GM12878 (cell line): Measurements from ENCODE around the gene SSR1. TPM values are rescaled to one million over a fixed set of nuclear protein-coding genes. Genes with fewer than 3 reads are reported as not detected.

Source experiments
- ATAC-seq: fragments of 200-7000 bp; cut with Tn5 transposase; 3 replicates; pipeline ENCODE4 v1.9.1; 2020; ENCODE audit warnings: mild to moderate bottlenecking, moderate library complexity
- BruUV-seq: library from RNA; stranded (reverse); fragments of 400-500 nt; replicated peaks from 2 replicates; lab custom pipeline; 2021; lab: Mats Ljungman, UMichigan
- CTCF ChIA-PET: fragments of 300-600 bp; sonication (Branson Sonifier 250); formaldehyde crosslinking; extraction: SDS; loops from one replicate; lab custom pipeline; 2021; ENCODE audit warnings: inconsistent platforms; lab: Yijun Ruan, JAX
- POLR2A ChIA-PET: fragments of 350-600 bp; formaldehyde crosslinking; extraction: SDS; loops from one replicate; lab custom pipeline; 2021; ENCODE audit warnings: inconsistent platforms; lab: Charles Lee
- RAD21 ChIA-PET: fragments of 300-600 bp; sonication (Branson Sonifier 250); formaldehyde crosslinking; loops from one replicate; lab custom pipeline; 2023; ENCODE audit warnings: antibody characterized with exemption; ENCODE audit not compliant: unreplicated experiment; lab: Charles Lee
- SMC1A ChIA-PET: fragments of 300-600 bp; sonication (Branson Sonifier 250); formaldehyde crosslinking; loops from one replicate; lab custom pipeline; 2023; ENCODE audit not compliant: unreplicated experiment, uncharacterized antibody; lab: Charles Lee
- DNase-seq: peaks from one replicate; pipeline ENCODE4 v3.0.0-alpha.2; 2011; ENCODE audit warnings: low read depth, low spot score
- FAIRE-seq: peaks from 3 replicates; lab custom pipeline; 2011; peaks lifted over from hg19 to GRCh38; lab: Jason Lieb, UNC
- H2AFZ ChIP-seq: 2 replicates; pipeline ENCODE4 v1.6.0; 2011; ENCODE audit warnings: low read depth, low read length, control low read depth; ENCODE audit not compliant: control insufficient read depth
- H3K27ac ChIP-seq: 2 replicates; pipeline ENCODE4 v1.5.1; 2011; ENCODE audit warnings: control low read depth; ENCODE audit not compliant: control insufficient read depth, insufficient read depth
- H3K27me3 ChIP-seq, 2 experiments: replicated peaks in 1 of 2; 2 replicates each; pipeline versions ENCODE4 v1.6.0 to v1.6.1; 2011; ENCODE audit warnings: low read length in 1 of 2; ENCODE audit not compliant: control insufficient read depth in 2 of 2, insufficient read depth in 2 of 2
- H3K36me3 ChIP-seq, 2 experiments: 2 replicates each; pipeline ENCODE4 v1.5.1; 2011; ENCODE audit warnings: low read length in 1 of 2; ENCODE audit not compliant: control insufficient read depth in 2 of 2, insufficient read depth in 2 of 2
- H3K4me1 ChIP-seq: 2 replicates; pipeline ENCODE4 v1.6.1; 2011; ENCODE audit warnings: mild to moderate bottlenecking, low read length, moderate library complexity, mixed read lengths; ENCODE audit not compliant: control insufficient read depth, insufficient read depth
- H3K4me2 ChIP-seq: 2 replicates; pipeline ENCODE4 v1.6.0; 2011; ENCODE audit warnings: control low read depth; ENCODE audit not compliant: control insufficient read depth, insufficient read depth
- H3K4me3 ChIP-seq: fragments of 200-600 bp; sonication (generic); 2 replicates; pipeline ENCODE4 v1.5.1; 2016
- H3K79me2 ChIP-seq: 2 replicates; pipeline ENCODE4 v1.6.0; 2011; ENCODE audit warnings: low read length; ENCODE audit not compliant: control insufficient read depth, insufficient read depth
- H3K9ac ChIP-seq: 2 replicates; pipeline ENCODE4 v1.8.0; 2011; ENCODE audit warnings: low read length, control low read depth, mixed read lengths; ENCODE audit not compliant: control insufficient read depth, insufficient read depth
- H3K9me3 ChIP-seq: replicated peaks from 3 replicates; pipeline ENCODE4 v1.5.1; 2011; ENCODE audit warnings: mild to moderate bottlenecking, low read length; ENCODE audit not compliant: control insufficient read depth, insufficient read depth
- H4K20me1 ChIP-seq: 2 replicates; pipeline ENCODE4 v1.6.0; 2011; ENCODE audit not compliant: control insufficient read depth, insufficient read depth
- ATF3 ChIP-seq: IDR thresholded peaks from 2 replicates; pipeline ENCODE4 v1.6.1; 2011; ENCODE audit warnings: low read depth, mild to moderate bottlenecking, low read length, moderate library complexity, borderline replicate concordance; ENCODE audit errors: extremely low read depth
- BCLAF1 ChIP-seq: fragments of 450-650 bp; IDR thresholded peaks from 2 replicates; pipeline ENCODE4 v1.6.1; 2017; ENCODE audit warnings: antibody characterized with exemption, mild to moderate bottlenecking, moderate library complexity
- EP300 ChIP-seq, 2 experiments: fragments of 150-350 bp in 1 of 2; IDR thresholded peaks; 2 replicates each; pipeline ENCODE4 v1.6.1; 2011 to 2012; ENCODE audit warnings: low read depth in 2 of 2, low read length in 2 of 2, borderline replicate concordance in 1 of 2, improper control_type of control experiment in 1 of 2, inconsistent platforms in 1 of 2; ENCODE audit not compliant: control insufficient read depth in 1 of 2
- HDAC2 ChIP-seq: fragments of 200-600 bp; sonication (generic); IDR thresholded peaks from 2 replicates; pipeline ENCODE4 v1.6.1; 2017
- IKZF2 ChIP-seq, 2 experiments: fragments of 450-650 bp; IDR thresholded peaks; 2 replicates each; pipeline ENCODE4 v1.6.1; 2017; ENCODE audit warnings: mild to moderate bottlenecking in 2 of 2, moderate library complexity in 2 of 2
- KDM1A ChIP-seq: fragments of 200-600 bp; sonication (generic); IDR thresholded peaks from 2 replicates; pipeline ENCODE4 v1.6.1; 2016; ENCODE audit warnings: borderline replicate concordance
- MEF2A ChIP-seq: IDR thresholded peaks from 2 replicates; pipeline ENCODE4 v1.6.1; 2011; ENCODE audit warnings: low read depth, mild to moderate bottlenecking, low read length, moderate library complexity; ENCODE audit not compliant: insufficient read depth
- MYC ChIP-seq: IDR thresholded peaks from 2 replicates; pipeline ENCODE4 v1.6.1; 2011; ENCODE audit warnings: mild to moderate bottlenecking, low read length, moderate library complexity, inconsistent platforms; ENCODE audit not compliant: insufficient read depth, insufficient replicate concordance, insufficient read length, severe bottlenecking
- POU2F2 ChIP-seq: IDR thresholded peaks from 3 replicates; pipeline ENCODE4 v1.6.1; 2011; ENCODE audit warnings: low read depth, mild to moderate bottlenecking, low read length, borderline replicate concordance
- RB1 ChIP-seq: fragments of 450-650 bp; formaldehyde crosslinking; IDR thresholded peaks from 2 replicates; pipeline ENCODE4 v1.6.1; 2017; ENCODE audit warnings: mild to moderate bottlenecking, borderline replicate concordance
- RCOR1 ChIP-seq: conservative IDR thresholded peaks from 2 replicates; pipeline ENCODE4 v1.6.1; 2012; ENCODE audit warnings: low read depth, low read length, improper control_type of control experiment
- ZNF274 ChIP-seq: IDR thresholded peaks from one replicate; pipeline ENCODE4 v1.8.0; 2011; ENCODE audit not compliant: insufficient read length, insufficient read depth
- WGBS: methylation state at CpG from one replicate; pipeline ENCODE4 v1.1.6; 2016; ENCODE audit warnings: low lambda C conversion rate; ENCODE audit not compliant: insufficient replicate concordance, insufficient coverage; ENCODE audit errors: missing lambda C conversion rate; 5-methylcytosine and 5-hydroxymethylcytosine counted together
- in situ Hi-C: fragments of 300-500 bp; cut with MboI; formaldehyde crosslinking; loops from 9 replicates; pipeline ENCODE4 v1.14.3; 2018; ENCODE audit warnings: mixed read lengths
- intact Hi-C: fragments of 100-400 bp; cut with micrococcal nuclease; formaldehyde crosslinking; loops from one replicate; pipeline ENCODE4 v1.14.2; 2022; ENCODE audit not compliant: unreplicated experiment
- polyA plus RNA-seq, 11 experiments: library from polyadenylated mRNA; depleted of rRNA in 4 of 11; unstranded in 6 of 11; stranded (reverse) in 5 of 11; fragments of >200 nt; fragmentation: Nextera tagmentation in 4 of 11; fragmentation: Illumina TruSeq in 1 of 11; extraction: Ambion mirVana in 4 of 11; extraction: Trizol in 1 of 11; gene quantifications; 1 replicate in 1 of 11; 2 replicates in 10 of 11; pipeline versions ENCODE4 v1.2.1 to v1.2.3, GENCODE V29; 2011 to 2016; ENCODE audit warnings: inconsistent platforms in 2 of 11, missing spikeins in 2 of 11, low read depth in 1 of 11
- total RNA-seq, 4 experiments: library from RNA; depleted of rRNA in 3 of 4; stranded (reverse); fragments of >200 nt in 3 of 4; fragmentation: Illumina TruSeq in 1 of 4; extraction: Trizol in 1 of 4; gene quantifications; 2 replicates each; pipeline versions ENCODE4 v1.2.1 to v1.2.3, GENCODE V29; 2013 to 2021
- TF ChIP-seq, protein P1 (sequence below): fragments of 450-650 bp; IDR thresholded peaks from 2 replicates; pipeline ENCODE4 v1.6.1; 2016; ENCODE audit warnings: mild to moderate bottlenecking, moderate library complexity, borderline replicate concordance
- TF ChIP-seq, protein P2 (sequence below): fragments of 450-650 bp; IDR thresholded peaks from 2 replicates; pipeline ENCODE4 v1.6.1; 2018; ENCODE audit warnings: borderline replicate concordance, mild to moderate bottlenecking; ENCODE audit not compliant: partially characterized antibody

The SSR1 gene
- total and polyA plus RNA-seq, 10 of the 15 experiments (the other 5 are each of a cell fraction or from before 2014, with no cell fraction given): 42.0 to 209 (median 128) TPM

GRCh38 chr6:7258231-7258763 is 54.7 kb downstream of the SSR1 start:
- Histone ChIP-seq H3K4me1 (peaks cover 9% of the 10 kb centered on the region), H3K4me2 (no peak overlapping the region), H3K79me2 (no peaks in the 10 kb centered on the region), H2AFZ (no peak overlapping the region), H3K9ac (no peak overlapping the region), H3K27ac (no peak overlapping the region), H3K9me3 (no peaks in the 10 kb centered on the region; the same call in 1 of the 3 replicates), H4K20me1 (no peaks in the 10 kb centered on the region), H3K27me3 (0 out of 4 replicates have a peak, but pooled peaks cover 0 to 4% of the 10 kb centered on the region in 2 experiments), H3K4me3 (no peak overlapping the region), H3K36me3 (no peaks in the 10 kb centered on the region)
- ChIA-PET RAD21 (no interaction called here), POLR2A (no interaction called here), SMC1A (no interaction called here), CTCF (no interaction called here)
- WGBS: 58% methylated on average over 9 of the region's 9 CpGs
- no peak for FAIRE-seq
- DNase-seq: no peak
- intact Hi-C loops (no loop called here), in situ Hi-C loops (no loop called here)
- no TSS peak for BruUV-seq
- no peak for ATAC-seq
- TF ChIP-seq MYC: no peak
- TF ChIP-seq, protein P1, sequence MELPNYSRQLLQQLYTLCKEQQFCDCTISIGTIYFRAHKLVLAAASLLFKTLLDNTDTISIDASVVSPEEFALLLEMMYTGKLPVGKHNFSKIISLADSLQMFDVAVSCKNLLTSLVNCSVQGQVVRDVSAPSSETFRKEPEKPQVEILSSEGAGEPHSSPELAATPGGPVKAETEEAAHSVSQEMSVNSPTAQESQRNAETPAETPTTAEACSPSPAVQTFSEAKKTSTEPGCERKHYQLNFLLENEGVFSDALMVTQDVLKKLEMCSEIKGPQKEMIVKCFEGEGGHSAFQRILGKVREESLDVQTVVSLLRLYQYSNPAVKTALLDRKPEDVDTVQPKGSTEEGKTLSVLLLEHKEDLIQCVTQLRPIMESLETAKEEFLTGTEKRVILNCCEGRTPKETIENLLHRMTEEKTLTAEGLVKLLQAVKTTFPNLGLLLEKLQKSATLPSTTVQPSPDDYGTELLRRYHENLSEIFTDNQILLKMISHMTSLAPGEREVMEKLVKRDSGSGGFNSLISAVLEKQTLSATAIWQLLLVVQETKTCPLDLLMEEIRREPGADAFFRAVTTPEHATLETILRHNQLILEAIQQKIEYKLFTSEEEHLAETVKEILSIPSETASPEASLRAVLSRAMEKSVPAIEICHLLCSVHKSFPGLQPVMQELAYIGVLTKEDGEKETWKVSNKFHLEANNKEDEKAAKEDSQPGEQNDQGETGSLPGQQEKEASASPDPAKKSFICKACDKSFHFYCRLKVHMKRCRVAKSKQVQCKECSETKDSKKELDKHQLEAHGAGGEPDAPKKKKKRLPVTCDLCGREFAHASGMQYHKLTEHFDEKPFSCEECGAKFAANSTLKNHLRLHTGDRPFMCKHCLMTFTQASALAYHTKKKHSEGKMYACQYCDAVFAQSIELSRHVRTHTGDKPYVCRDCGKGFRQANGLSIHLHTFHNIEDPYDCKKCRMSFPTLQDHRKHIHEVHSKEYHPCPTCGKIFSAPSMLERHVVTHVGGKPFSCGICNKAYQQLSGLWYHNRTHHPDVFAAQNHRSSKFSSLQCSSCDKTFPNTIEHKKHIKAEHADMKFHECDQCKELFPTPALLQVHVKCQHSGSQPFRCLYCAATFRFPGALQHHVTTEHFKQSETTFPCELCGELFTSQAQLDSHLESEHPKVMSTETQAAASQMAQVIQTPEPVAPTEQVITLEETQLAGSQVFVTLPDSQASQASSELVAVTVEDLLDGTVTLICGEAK: no peak
- TF ChIP-seq EP300 (IDR thresholded peaks at IDR 0.05; ENCODE audit: borderline replicate concordance in 1 of 2, control insufficient read depth in 1 of 2, low read depth in 2 of 2, low read length in 2 of 2): no peak
- TF ChIP-seq RCOR1: no peak
- no peak for TF ChIP-seq KDM1A
- TF ChIP-seq, protein P2, sequence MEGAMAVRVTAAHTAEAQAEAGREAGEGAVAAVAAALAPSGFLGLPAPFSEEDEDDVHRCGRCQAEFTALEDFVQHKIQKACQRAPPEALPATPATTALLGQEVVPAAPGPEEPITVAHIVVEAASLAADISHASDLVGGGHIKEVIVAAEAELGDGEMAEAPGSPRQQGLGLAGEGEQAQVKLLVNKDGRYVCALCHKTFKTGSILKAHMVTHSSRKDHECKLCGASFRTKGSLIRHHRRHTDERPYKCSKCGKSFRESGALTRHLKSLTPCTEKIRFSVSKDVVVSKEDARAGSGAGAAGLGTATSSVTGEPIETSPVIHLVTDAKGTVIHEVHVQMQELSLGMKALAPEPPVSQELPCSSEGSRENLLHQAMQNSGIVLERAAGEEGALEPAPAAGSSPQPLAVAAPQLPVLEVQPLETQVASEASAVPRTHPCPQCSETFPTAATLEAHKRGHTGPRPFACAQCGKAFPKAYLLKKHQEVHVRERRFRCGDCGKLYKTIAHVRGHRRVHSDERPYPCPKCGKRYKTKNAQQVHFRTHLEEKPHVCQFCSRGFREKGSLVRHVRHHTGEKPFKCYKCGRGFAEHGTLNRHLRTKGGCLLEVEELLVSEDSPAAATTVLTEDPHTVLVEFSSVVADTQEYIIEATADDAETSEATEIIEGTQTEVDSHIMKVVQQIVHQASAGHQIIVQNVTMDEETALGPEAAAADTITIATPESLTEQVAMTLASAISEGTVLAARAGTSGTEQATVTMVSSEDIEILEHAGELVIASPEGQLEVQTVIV: no peak
- TF ChIP-seq MEF2A: no peak
- TF ChIP-seq ZNF274: no peak
- TF ChIP-seq ATF3: no peak
- no peak for TF ChIP-seq IKZF2 (IDR thresholded peaks at IDR 0.05)
- TF ChIP-seq BCLAF1: no peak
- no peak for TF ChIP-seq POU2F2
- no peak for TF ChIP-seq RB1
- TF ChIP-seq HDAC2: no peak
